Osteoblast (primary cell): ENCODE results near the gene COLQ. TPM values are rescaled to one million over a fixed set of nuclear protein-coding genes. Genes with fewer than 3 reads are reported as not detected.
"Not testable (repeated sequence)": the region's sequence is repeated elsewhere in the genome, so short reads cannot be mapped to it uniquely, and the experiment has no call there.

ENCODE experiments used
- DNase-seq: peaks from one replicate; pipeline ENCODE4 v3.0.0; 2011; ENCODE audit warnings: low spot score, mixed read lengths; ENCODE audit not compliant: insufficient read length; ENCODE audit errors: missing footprints
- H2AFZ ChIP-seq: 2 replicates; pipeline ENCODE4 v1.6.0; 2011; ENCODE audit warnings: mild to moderate bottlenecking, low read length
- H3K27ac ChIP-seq: 2 replicates; pipeline ENCODE4 v1.5.1; 2011; ENCODE audit warnings: mild to moderate bottlenecking, low read depth, low read length, moderate library complexity
- H3K27me3 ChIP-seq: 2 replicates; pipeline ENCODE4 v1.6.0; 2012; ENCODE audit warnings: mild to moderate bottlenecking, control low read depth, inconsistent platforms, low read length, moderate library complexity; ENCODE audit not compliant: insufficient read depth
- H3K36me3 ChIP-seq: 2 replicates; pipeline ENCODE4 v1.5.1; 2011; ENCODE audit warnings: mild to moderate bottlenecking, low read length, control low read depth, moderate library complexity; ENCODE audit not compliant: insufficient read depth
- H3K4me1 ChIP-seq: 2 replicates; pipeline ENCODE4 v1.5.1; 2011; ENCODE audit warnings: mild to moderate bottlenecking, low read length, control low read depth, moderate library complexity; ENCODE audit not compliant: insufficient read depth
- H3K4me2 ChIP-seq: 2 replicates; pipeline ENCODE4 v1.6.0; 2011; ENCODE audit warnings: mild to moderate bottlenecking, low read length; ENCODE audit not compliant: insufficient read depth
- H3K4me3 ChIP-seq: fragments of 200-600 bp; sonication (generic); 3 replicates; pipeline ENCODE4 v1.5.1; 2012; ENCODE audit warnings: mild to moderate bottlenecking, low read length, inconsistent platforms; ENCODE audit not compliant: insufficient read depth
- H3K79me2 ChIP-seq: 2 replicates; pipeline ENCODE4 v1.6.0; 2012; ENCODE audit warnings: mild to moderate bottlenecking, low read length, control low read depth, inconsistent platforms; ENCODE audit not compliant: insufficient read depth
- H3K9me3 ChIP-seq: 2 replicates; pipeline ENCODE4 v1.5.1; 2011; ENCODE audit warnings: low read depth, low read length, control low read depth
- H4K20me1 ChIP-seq: 2 replicates; pipeline ENCODE4 v1.6.0; 2012; ENCODE audit warnings: mild to moderate bottlenecking, low read length, control low read depth; ENCODE audit not compliant: insufficient read depth
- CTCF ChIP-seq: IDR thresholded peaks from 2 replicates; pipeline ENCODE4 v1.5.1; 2011; ENCODE audit warnings: mild to moderate bottlenecking, low read depth, low read length, moderate library complexity; ENCODE audit errors: extremely low read depth
- total RNA-seq: library from RNA; depleted of rRNA; stranded (reverse); fragments of >200 nt; gene quantifications from 2 replicates; pipeline ENCODE4 v1.2.3, GENCODE V29; 2012

Gene COLQ
- total RNA-seq, 1 donor, result 1.4 TPM

GRCh38 chr3:15490158-15490557, 31.3 kb downstream of the COLQ start:
- no peak for DNase-seq
- no peak overlapping the region for H2AFZ ChIP-seq

GRCh38 chr3:15488002-15488401, 33.5 kb downstream of the COLQ start:
- Histone ChIP-seq H3K27me3 (no peaks in the 10 kb centered on the region), H4K20me1 (no peaks in the 10 kb centered on the region), H3K27ac (no peak overlapping the region), H3K4me3 (no peak overlapping the region), H3K9me3 (no peaks in the 10 kb centered on the region), H3K4me1 (no peaks in the 10 kb centered on the region), H3K4me2 (no peak overlapping the region), H2AFZ (no peak overlapping the region), H3K36me3 (no peaks in the 10 kb centered on the region), H3K79me2 (no peaks in the 10 kb centered on the region)
- no peak for DNase-seq
- no peak for TF ChIP-seq CTCF

More at GRCh38 chr3:15490158-15490557, 31.3 kb downstream of the COLQ start:
- no peak overlapping the region for H3K27ac ChIP-seq
- TF ChIP-seq CTCF, result no peak
- no peaks in the 10 kb centered on the region for H3K36me3 ChIP-seq
- H3K9me3 ChIP-seq, result no peaks in the 10 kb centered on the region
- no peaks in the 10 kb centered on the region for H4K20me1 ChIP-seq
- no peak overlapping the region for H3K4me2 ChIP-seq
- no peak overlapping the region for H3K4me3 ChIP-seq
- no peaks in the 10 kb centered on the region for H3K4me1 ChIP-seq
- no peaks in the 10 kb centered on the region for H3K79me2 ChIP-seq
- no peaks in the 10 kb centered on the region for H3K27me3 ChIP-seq

GRCh38 chr3:15486979-15487378, 34.5 kb downstream of the COLQ start:
- Histone ChIP-seq H3K4me2 (no peak overlapping the region), H3K27ac (no peak overlapping the region), H3K27me3 (no peaks in the 10 kb centered on the region), H3K79me2 (no peaks in the 10 kb centered on the region), H2AFZ (no peak overlapping the region), H3K4me1 (no peaks in the 10 kb centered on the region), H3K4me3 (no peak overlapping the region), H3K36me3 (no peaks in the 10 kb centered on the region), H4K20me1 (no peaks in the 10 kb centered on the region), H3K9me3 (no peaks in the 10 kb centered on the region)
- DNase-seq, result no peak
- TF ChIP-seq CTCF, result no peak

- no peaks in the 10 kb centered on the region for H3K4me1 ChIP-seq
- no peak overlapping the region for H3K27ac ChIP-seq
- no peaks in the 10 kb centered on the region for H4K20me1 ChIP-seq
- no peaks in the 10 kb centered on the region for H3K36me3 ChIP-seq
- H2AFZ ChIP-seq, result no peak overlapping the region
- H3K4me2 ChIP-seq, result no peak overlapping the region
- DNase-seq, result no peak
- TF ChIP-seq CTCF, result no peak
- no peaks in the 10 kb centered on the region for H3K27me3 ChIP-seq
- H3K9me3 ChIP-seq, result no peaks in the 10 kb centered on the region
- no peak overlapping the region for H3K4me3 ChIP-seq
- no peaks in the 10 kb centered on the region for H3K79me2 ChIP-seq
These were observed 35.5 kb downstream of the COLQ start for GRCh38 chr3:15486020-15486419.

- H4K20me1 ChIP-seq, H3K9me3 ChIP-seq, H3K27ac ChIP-seq, H3K4me3 ChIP-seq, H3K4me1 ChIP-seq, H3K4me2 ChIP-seq, H2AFZ ChIP-seq, DNase-seq, H3K79me2 ChIP-seq, H3K36me3 ChIP-seq, H3K27me3 ChIP-seq: not testable (repeated sequence)
These were observed 37.0 kb downstream of the COLQ start for GRCh38 chr3:15484551-15484950.
